Measurements from ENCODE around the gene PRKN.
"Not testable (repeated sequence)": the region's sequence is repeated elsewhere in the genome, so short reads cannot be mapped to it uniquely, and the experiment has no call there.

PRKN gene

GRCh38 chr6:161341638-161342037 lies 1385.9 kb downstream of the PRKN start:
- TF ChIP-seq CTCF (IDR thresholded peaks at IDR 0.05; ENCODE audit: low read length, missing control alignments) = no peak
- H3K4me3 ChIP-seq (replicated peaks; ENCODE audit: low read depth, low read length) = no peak overlapping the region
- no peak for DNase-seq (ENCODE audit: low read depth)

GRCh38 chr6:161338015-161338414 lies 1389.6 kb downstream of the PRKN start:
- no peak for TF ChIP-seq CTCF (IDR thresholded peaks at IDR 0.05; ENCODE audit: low read length, missing control alignments)
- DNase-seq (ENCODE audit: low read depth) = no peak

GRCh38 chr6:161336479-161336878 lies 1391.1 kb downstream of the PRKN start:
- no peak for TF ChIP-seq CTCF (IDR thresholded peaks at IDR 0.05; ENCODE audit: low read length, missing control alignments)
- no peak for DNase-seq (ENCODE audit: low read depth)
- H3K4me3 ChIP-seq (replicated peaks; ENCODE audit: low read depth, low read length) = no peak overlapping the region

More at GRCh38 chr6:161338015-161338414, 1389.6 kb downstream of the PRKN start:
- H3K4me3 ChIP-seq (replicated peaks; ENCODE audit: low read depth, low read length) = no peak overlapping the region

- no peak overlapping the region for H3K4me3 ChIP-seq (replicated peaks; ENCODE audit: low read depth, low read length)
- no peak for TF ChIP-seq CTCF (IDR thresholded peaks at IDR 0.05; ENCODE audit: low read length, missing control alignments)
Measured at GRCh38 chr6:161333410-161333809, 1394.2 kb downstream of the PRKN start.

GRCh38 chr6:161331402-161332081 lies 1396.0 kb downstream of the PRKN start:
- not testable (repeated sequence) for H3K4me3 ChIP-seq (replicated peaks; ENCODE audit: low read depth, low read length); DNase-seq (ENCODE audit: low read depth)

More at GRCh38 chr6:161333410-161333809, 1394.2 kb downstream of the PRKN start:
- DNase-seq (ENCODE audit: low read depth) = no peak

- no peak overlapping the region for H3K4me3 ChIP-seq (replicated peaks; ENCODE audit: low read depth, low read length)
- no peak for DNase-seq (ENCODE audit: low read depth)
- TF ChIP-seq CTCF (IDR thresholded peaks at IDR 0.05; ENCODE audit: low read length, missing control alignments) = no peak
Measured at GRCh38 chr6:161327360-161327953, 1400.1 kb downstream of the PRKN start.

- TF ChIP-seq CTCF (IDR thresholded peaks at IDR 0.05; ENCODE audit: low read length, missing control alignments) = no peak
- no peak overlapping the region for H3K4me3 ChIP-seq (replicated peaks; ENCODE audit: low read depth, low read length)
- no peak for DNase-seq (ENCODE audit: low read depth)
Measured at GRCh38 chr6:161319231-161319630, 1408.3 kb downstream of the PRKN start.
